Activated T-cell treated with anti-CD3 and anti-CD28 coated beads, Interleukin-2, amount 50 U/mL, for 4 hours (primary cell): Measurements from ENCODE around the gene PANX3. TPM values are rescaled to one million over a fixed set of nuclear protein-coding genes. Genes with fewer than 3 reads are reported as not detected.
"Not testable (repeated sequence)": the region's sequence is repeated elsewhere in the genome, so short reads cannot be mapped to it uniquely, and the experiment has no call there.

Experiments
- ATAC-seq, 2 donors: fragments of 200-7000 bp; cut with Tn5 transposase; one replicate each; pipeline ENCODE4 v1.10.0; 2021
- DNase-seq: peaks from one replicate; pipeline ENCODE4 v3.0.0-alpha.2; 2020
- H3K27me3 Mint-ChIP-seq: one replicate; pipeline ENCODE4 v1.8.0; 2021; ENCODE audit warnings: low read depth, mixed read lengths
- H3K36me3 Mint-ChIP-seq: one replicate; pipeline ENCODE4 v1.8.0; 2022; ENCODE audit warnings: mixed read lengths; ENCODE audit not compliant: insufficient read depth
- H3K4me1 Mint-ChIP-seq: one replicate; pipeline ENCODE4 v1.8.0; 2021; ENCODE audit warnings: low read depth, mixed read lengths
- H3K4me3 Mint-ChIP-seq: one replicate; pipeline ENCODE4 v1.8.0; 2021; ENCODE audit warnings: mild to moderate bottlenecking, moderate library complexity, mixed read lengths
- H3K9me3 Mint-ChIP-seq: one replicate; pipeline ENCODE4 v1.8.0; 2021; ENCODE audit warnings: mixed read lengths
- total RNA-seq, 3 donors: library from RNA; stranded (reverse); gene quantifications; one replicate each; pipeline ENCODE4 v1.2.1, GENCODE V29; 2021

PANX3 gene
- total RNA-seq, 3 donors from 2014 or later, result not detected

- H3K9me3 Mint-ChIP-seq, result no peaks in the 10 kb centered on the region
- H3K4me1 Mint-ChIP-seq, result no peaks in the 10 kb centered on the region
- peaks cover 21% of the 10 kb centered on the region for H3K27me3 Mint-ChIP-seq
- H3K36me3 Mint-ChIP-seq, result no peaks in the 10 kb centered on the region
- no peak overlapping the region for H3K4me3 Mint-ChIP-seq
- DNase-seq, result no peak
- no peak for ATAC-seq
Measured at GRCh38 chr11:124600621-124601320, 10.5 kb upstream of the PANX3 start.

DNA sequence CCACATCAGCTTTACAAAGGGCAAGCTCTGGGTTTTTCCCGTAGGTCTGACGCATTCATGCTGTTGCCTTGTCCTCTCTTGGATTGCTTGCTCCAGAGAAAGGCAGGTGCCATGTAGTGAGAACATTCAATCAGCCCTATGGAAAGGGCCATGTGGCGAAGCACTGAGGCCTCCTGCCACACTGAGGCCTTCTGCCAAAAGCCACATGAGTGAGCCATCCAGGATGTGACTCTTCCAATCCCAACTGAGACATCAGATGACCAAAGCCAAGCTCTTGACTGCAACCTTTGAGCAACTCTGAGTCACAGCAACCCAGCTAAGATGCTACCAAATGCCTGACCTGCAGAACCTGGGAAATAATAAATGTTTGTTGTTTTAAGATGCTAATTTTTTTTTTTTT is 9.0 kb upstream of the PANX3 start:
- Mint-ChIP-seq H3K27me3 (peaks cover 17% of the 10 kb centered on the region), H3K4me3 (no peak overlapping the region), H3K36me3 (no peaks in the 10 kb centered on the region), H3K9me3 (no peaks in the 10 kb centered on the region), H3K4me1 (no peaks in the 10 kb centered on the region)
- no peak for ATAC-seq
- no peak for DNase-seq

GRCh38 chr11:124602723-124603122 is 8.5 kb upstream of the PANX3 start:
- H3K4me1 Mint-ChIP-seq, H3K36me3 Mint-ChIP-seq, H3K9me3 Mint-ChIP-seq, DNase-seq, ATAC-seq, H3K4me3 Mint-ChIP-seq: not testable (repeated sequence)
- peaks cover 12% of the 10 kb centered on the region for H3K27me3 Mint-ChIP-seq

DNA sequence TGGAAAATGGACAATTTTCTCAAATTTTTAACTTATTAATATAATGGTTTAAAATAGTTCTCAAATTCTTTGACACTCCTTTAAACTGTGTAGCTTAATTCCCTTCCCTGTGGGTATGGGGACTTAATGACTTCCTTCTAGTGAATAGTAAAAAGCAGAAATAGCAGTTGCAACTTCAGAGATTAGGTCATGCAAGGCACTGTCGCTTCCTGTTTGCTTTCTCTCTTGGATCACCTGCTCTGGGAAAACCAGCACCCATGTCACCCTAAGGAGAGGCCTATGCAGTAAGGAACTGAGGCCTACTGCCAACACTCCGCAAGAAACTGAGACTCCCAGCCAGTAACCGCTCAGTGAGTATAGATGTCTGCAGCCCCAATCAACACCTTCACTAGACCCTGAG is 5.5 kb upstream of the PANX3 start:
- Mint-ChIP-seq H3K36me3 (no peaks in the 10 kb centered on the region), H3K4me1 (no peaks in the 10 kb centered on the region), H3K9me3 (no peaks in the 10 kb centered on the region), H3K4me3 (no peak overlapping the region), H3K27me3 (peaks cover 9% of the 10 kb centered on the region)
- no peak for DNase-seq
- no peak for ATAC-seq

GRCh38 chr11:124608147-124608546 is 3.1 kb upstream of the PANX3 start:
- H3K36me3 Mint-ChIP-seq, result no peaks in the 10 kb centered on the region
- H3K4me1 Mint-ChIP-seq, result peaks cover 4% of the 10 kb centered on the region
- H3K9me3 Mint-ChIP-seq, result no peaks in the 10 kb centered on the region
- no peak overlapping the region for H3K4me3 Mint-ChIP-seq
- H3K27me3 Mint-ChIP-seq, result no peaks in the 10 kb centered on the region
- no peak for DNase-seq
- ATAC-seq, result no peak

DNA sequence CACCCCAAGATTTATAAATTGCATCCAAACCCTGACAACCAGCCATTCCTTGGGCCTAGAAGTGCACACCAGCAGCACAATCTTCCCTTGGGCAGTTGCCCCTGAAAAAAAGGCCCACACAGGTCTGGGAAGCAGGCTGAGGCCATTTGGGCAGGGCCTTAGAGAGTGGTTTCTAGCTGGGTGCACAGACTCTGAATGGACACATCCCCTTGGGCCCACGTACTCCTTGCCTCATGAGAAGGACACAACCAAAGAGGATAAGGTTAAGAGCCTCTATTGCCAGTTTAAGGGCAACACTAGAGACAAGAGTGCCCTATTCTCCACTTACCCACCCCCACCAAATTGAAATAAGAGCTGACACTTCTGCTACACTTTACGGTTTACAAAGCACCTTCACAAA is 933 bp upstream of the PANX3 start:
- no peak overlapping the region for H3K4me3 Mint-ChIP-seq
- H3K36me3 Mint-ChIP-seq, result no peaks in the 10 kb centered on the region
- DNase-seq (no peak), ATAC-seq (no peak)
- H3K9me3 Mint-ChIP-seq, result no peaks in the 10 kb centered on the region
- H3K27me3 Mint-ChIP-seq, result peaks cover 4% of the 10 kb centered on the region
- H3K4me1 Mint-ChIP-seq, result peaks cover 4% of the 10 kb centered on the region

DNA sequence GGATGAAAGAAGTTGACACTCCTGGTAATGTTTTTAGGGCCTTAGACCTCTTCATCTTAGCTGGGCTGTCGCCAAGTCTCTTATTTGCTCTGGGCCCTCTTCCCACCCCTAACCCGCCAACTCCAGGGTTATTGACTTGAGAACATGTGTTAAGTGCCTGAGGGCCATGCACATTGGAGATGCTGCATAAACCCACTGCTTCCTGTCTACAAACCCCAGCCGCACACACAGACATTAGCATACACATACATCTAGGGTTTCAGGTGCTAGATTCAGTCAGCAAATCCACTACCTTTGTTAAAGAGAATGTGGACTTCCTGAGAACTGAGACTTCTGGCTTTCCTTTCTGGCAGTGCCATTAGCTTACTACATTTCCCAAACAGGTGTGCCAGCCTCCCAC is 817 bp downstream of the PANX3 start:
- peak in 1 of 2 donors; percentile 66 for ATAC-seq
- Mint-ChIP-seq H3K27me3 (peaks cover 10% of the 10 kb centered on the region), H3K4me3 (no peak overlapping the region), H3K4me1 (peaks cover 4% of the 10 kb centered on the region), H3K36me3 (no peaks in the 10 kb centered on the region), H3K9me3 (no peaks in the 10 kb centered on the region)
- DNase-seq, result no peak

GRCh38 chr11:124612567-124613246 is 1.5 kb downstream of the PANX3 start:
- no peak for DNase-seq
- Mint-ChIP-seq H3K9me3 (no peaks in the 10 kb centered on the region), H3K36me3 (no peaks in the 10 kb centered on the region), H3K4me1 (peaks cover 4% of the 10 kb centered on the region), H3K4me3 (no peak overlapping the region), H3K27me3 (peaks cover 14% of the 10 kb centered on the region)
- no peak for ATAC-seq

DNA sequence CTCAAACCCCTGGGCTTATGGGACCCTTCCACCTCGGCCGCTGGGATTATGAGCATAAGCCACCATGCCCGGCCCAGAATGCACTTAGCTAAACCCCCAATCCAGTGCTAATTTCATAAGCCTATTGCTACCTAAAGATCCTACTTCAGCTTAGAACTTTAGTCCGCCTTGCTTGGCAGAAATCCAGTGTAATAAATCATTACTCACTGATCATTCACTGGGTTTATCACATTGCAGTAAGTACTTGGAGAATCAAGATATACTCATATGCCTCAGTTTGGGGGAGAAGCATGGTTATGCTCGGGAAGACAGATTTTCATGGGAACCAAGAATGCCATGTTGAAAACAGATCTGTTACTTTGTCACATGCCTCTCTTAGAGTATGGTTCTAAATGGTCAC is 7.6 kb downstream of the PANX3 start:
- H3K9me3 Mint-ChIP-seq, result no peaks in the 10 kb centered on the region
- H3K4me3 Mint-ChIP-seq, result no peak overlapping the region
- H3K27me3 Mint-ChIP-seq, result peaks cover 21% of the 10 kb centered on the region
- H3K4me1 Mint-ChIP-seq, result peaks cover 5% of the 10 kb centered on the region
- peaks cover 1% of the 10 kb centered on the region for H3K36me3 Mint-ChIP-seq
- DNase-seq, result no peak
- no peak for ATAC-seq

DNA sequence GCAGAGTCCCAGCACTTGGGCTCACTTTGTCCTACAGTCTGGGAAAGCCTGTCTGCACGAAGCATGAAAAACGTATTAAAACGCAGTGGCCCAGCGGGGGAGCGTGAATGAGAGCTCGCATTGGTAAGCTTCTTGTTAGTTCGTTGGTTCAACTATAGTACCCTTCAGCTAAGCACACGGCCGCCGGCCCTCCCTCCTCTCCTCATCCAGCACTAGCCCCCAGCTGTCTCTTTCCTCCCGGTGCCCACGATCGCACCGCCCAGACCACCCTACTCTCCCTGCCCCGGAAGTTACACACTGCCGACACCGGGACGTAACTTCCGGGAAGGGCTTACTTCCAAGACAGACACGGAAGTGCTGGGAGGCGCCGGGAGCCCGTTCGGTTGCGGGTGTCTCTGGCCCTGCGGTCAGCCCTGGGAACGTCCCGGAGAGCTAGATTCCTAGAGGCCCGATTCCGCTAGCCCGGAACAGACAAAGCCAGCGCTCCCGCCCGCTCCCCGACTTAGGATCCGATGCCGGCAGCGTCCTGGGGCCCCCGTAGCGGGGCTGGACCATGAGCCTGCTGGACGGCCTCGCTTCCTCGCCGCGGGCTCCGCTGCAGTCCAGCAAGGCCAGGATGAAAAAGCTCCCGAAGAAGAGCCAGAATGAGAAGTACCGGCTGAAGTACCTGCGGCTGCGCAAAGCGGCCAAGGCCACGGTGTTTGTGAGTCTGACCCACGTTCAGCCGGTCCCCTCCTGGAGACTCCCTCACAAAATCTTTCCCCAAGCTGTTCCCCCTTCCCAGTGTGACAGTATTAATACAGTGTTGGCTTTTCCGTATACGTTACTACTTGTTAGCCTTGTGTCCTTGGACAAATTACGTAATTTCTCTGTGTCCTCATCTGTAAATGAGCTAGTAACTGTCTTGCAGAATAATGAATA is 11.6 kb downstream of the PANX3 start, which contains the start of gene TBRG1:
TSS of gene TBRG1 (plus strand) at position 334 of the 921 bp plus-strand sequence. CDS start at position 554, 220 bp downstream.
- Mint-ChIP-seq H3K4me1 (peaks cover 26% of the 10 kb centered on the region), H3K9me3 (no peaks in the 10 kb centered on the region), H3K27me3 (peaks cover 9% of the 10 kb centered on the region), H3K36me3 (peaks cover 18% of the 10 kb centered on the region), H3K4me3 (peak within 1 kb of the TSS; percentile 91)
- peak; percentile 99 for ATAC-seq
- peak; percentile 72 for DNase-seq

DNA sequence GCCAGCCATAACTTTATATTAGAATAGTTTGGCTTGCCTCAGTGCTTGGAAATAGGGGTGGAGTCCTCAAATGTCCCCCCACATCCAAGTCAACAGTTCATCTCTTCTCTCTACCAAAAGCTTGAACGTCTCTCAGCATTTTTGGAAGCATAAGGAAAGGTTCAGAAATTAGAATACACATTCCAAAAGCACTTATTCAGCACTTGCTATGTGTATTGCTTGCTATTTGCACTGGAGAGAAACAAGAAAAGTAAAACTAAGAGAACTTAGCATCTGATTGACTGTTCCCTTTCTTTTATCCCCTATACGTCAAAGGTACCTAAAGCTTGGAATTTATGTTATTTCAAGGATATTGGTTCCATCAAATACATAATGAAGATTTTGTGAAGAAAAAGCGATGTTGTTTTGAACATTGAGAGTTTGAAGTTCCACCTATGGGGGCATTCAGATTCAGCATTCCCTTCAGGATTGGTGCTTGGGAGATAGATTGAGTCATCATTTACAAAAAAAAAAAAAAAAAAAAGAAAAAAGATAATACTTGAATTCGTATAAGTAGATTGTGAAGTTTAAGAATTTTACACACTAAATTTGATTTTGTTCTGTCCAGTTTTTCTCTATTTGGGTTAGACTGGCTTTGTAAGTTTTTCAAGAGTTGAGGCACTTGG is 12.8 kb downstream of the PANX3 start:
- Mint-ChIP-seq H3K4me3 (peak overlapping the region; percentile 91), H3K4me1 (peaks cover 26% of the 10 kb centered on the region), H3K36me3 (peaks cover 22% of the 10 kb centered on the region), H3K9me3 (no peaks in the 10 kb centered on the region), H3K27me3 (peaks cover 7% of the 10 kb centered on the region)
- ATAC-seq, result no peak
- DNase-seq, result no peak

DNA sequence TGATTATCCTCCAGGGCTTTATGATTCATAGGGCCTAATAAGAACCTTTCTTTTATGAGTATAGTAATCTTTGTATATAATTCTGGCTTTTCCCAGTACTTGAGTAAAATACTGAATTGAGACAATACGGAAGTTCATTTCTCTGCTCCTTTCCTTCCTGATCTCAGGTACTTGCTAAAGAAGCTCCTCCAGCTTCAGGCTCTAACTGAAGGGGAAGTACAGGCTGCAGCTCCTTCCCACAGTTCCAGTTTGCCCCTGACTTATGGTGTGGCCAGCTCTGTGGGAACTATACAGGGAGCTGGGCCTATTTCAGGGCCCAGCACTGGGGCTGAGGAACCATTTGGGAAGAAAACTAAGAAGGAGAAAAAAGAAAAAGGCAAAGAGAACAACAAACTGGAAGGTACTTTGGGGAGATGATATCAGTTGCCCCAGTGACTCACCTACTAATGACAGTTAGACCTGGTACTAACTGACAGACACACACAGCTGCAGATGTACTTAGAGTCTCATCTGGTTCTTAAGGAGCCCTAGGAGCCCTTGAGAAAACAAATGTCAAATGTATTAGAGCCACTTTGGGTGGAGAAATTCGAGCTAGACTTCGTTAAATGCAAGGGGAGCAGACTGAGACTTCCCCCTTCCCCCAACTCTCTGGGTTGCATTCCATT is 14.4 kb downstream of the PANX3 start:
- Mint-ChIP-seq H3K4me1 (peaks cover 26% of the 10 kb centered on the region), H3K4me3 (no peak overlapping the region), H3K9me3 (no peaks in the 10 kb centered on the region), H3K36me3 (peaks cover 28% of the 10 kb centered on the region), H3K27me3 (no peaks in the 10 kb centered on the region)
- no peak for ATAC-seq
- no peak for DNase-seq

- Mint-ChIP-seq H3K27me3 (no peaks in the 10 kb centered on the region), H3K9me3 (no peaks in the 10 kb centered on the region)
Measured at GRCh38 chr11:124627546-124627945, 16.3 kb downstream of the PANX3 start.

More at GRCh38 chr11:124627546-124627945, 16.3 kb downstream of the PANX3 start:
- peaks cover 44% of the 10 kb centered on the region for H3K36me3 Mint-ChIP-seq
- DNase-seq (no peak), ATAC-seq (no peak)
- no peak overlapping the region for H3K4me3 Mint-ChIP-seq
- H3K4me1 Mint-ChIP-seq, result peaks cover 24% of the 10 kb centered on the region
